GM21723 (cell line): Measurements from ENCODE around the gene PLBD2.

Source experiments
- ATAC-seq: cut with Tn5 transposase; IDR thresholded peaks from one replicate; pipeline ENCODE4 v1.9.1; 2021; ENCODE audit warnings: mild to moderate bottlenecking, moderate library complexity; ENCODE audit not compliant: unreplicated experiment

The PLBD2 gene, protein sequence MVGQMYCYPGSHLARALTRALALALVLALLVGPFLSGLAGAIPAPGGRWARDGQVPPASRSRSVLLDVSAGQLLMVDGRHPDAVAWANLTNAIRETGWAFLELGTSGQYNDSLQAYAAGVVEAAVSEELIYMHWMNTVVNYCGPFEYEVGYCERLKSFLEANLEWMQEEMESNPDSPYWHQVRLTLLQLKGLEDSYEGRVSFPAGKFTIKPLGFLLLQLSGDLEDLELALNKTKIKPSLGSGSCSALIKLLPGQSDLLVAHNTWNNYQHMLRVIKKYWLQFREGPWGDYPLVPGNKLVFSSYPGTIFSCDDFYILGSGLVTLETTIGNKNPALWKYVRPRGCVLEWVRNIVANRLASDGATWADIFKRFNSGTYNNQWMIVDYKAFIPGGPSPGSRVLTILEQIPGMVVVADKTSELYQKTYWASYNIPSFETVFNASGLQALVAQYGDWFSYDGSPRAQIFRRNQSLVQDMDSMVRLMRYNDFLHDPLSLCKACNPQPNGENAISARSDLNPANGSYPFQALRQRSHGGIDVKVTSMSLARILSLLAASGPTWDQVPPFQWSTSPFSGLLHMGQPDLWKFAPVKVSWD

DNA sequence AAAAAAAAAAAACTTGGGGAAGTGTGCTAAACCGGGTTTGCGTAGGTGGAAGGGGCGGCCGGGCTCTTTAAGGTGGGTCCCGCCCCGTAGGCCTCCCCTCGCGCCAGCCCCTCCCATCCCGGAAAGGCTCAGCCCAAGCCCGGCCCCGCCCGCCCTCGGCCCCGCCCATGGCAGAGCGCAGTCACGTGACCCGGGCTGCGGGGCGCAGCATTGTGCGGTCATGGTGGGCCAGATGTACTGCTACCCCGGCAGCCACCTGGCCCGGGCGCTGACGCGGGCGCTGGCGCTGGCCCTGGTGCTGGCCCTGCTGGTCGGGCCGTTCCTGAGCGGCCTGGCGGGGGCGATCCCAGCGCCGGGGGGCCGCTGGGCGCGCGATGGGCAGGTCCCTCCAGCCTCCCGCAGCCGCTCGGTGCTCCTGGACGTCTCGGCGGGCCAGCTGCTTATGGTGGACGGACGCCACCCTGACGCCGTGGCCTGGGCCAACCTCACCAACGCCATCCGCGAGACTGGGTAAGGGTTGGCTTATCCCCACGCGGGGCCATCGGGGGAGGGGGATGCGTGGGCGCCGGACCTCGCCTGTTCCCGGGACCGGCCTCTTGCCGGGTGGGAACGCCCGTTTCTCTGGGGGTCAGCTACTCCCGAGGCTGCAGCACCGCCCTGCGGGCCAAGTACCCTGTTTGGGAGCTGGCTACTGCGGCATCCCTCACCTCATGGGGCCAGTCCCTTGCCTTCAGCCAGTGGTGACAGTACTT, at the start of gene PLBD2:
TSS of gene PLBD2 (plus strand) at position 207 of the 752 bp plus-strand sequence. CDS start at position 221, 14 bp downstream.
- peak; percentile 93 for ATAC-seq

DNA sequence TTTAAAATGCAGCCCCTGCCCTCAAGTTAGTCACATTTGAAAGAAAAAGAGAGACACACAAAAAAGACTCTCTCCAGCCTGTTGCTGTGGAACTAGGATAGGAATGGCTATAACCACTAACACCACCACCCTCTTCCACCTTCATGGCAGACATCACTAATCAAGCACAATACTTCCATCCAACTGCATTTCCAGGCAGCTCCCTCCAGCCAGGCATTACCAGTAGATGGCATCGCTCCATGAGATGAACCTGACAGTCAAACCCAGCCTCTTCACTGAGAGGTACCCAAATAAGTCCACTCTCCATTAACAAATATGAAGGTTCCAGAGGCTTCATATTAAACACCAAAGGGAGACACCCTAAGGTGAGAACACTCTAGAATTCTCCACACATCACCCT, 47.9 kb upstream of the PLBD2 start:
- ATAC-seq, result no peak

DNA sequence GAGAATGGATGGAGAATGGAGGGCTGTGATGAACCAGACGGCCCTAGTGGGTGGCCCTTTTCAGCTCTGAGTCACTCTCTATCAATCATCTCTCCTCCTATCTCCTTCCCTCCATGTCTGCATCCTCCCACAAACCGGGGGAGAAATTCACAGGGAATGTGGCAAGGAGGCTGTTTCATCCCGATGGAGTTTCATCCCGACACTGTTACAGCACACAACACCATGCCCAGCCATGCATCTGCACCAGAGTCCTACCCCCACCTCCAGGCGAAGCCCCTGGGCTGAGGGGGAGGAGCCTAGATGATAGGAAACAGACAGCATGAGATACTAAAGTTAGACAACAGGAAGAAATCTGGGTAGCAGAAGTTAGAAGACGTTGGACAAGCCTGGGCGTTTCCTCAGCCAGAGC, 44.3 kb upstream of the PLBD2 start:
- ATAC-seq, result no peak

DNA sequence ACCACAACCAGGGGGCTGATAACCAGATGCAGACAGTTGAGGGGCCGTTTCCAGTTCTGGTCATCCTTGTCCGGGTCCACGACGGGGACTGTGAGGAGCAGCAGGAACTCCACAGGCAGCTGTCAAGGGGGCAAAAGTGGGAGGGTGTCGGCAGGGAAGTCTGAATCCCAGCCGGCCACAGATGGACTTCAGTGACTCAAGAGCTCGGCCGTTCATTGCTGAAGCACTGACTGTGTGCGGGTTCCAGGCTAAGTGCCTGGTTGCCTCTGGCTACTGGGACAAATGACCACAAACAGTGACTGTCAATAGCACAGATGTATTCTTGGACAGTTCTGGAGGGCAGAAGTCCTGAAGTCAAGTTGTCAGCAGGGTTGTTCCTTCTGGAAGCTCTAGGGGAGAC, 43.0 kb upstream of the PLBD2 start:
- no peak for ATAC-seq

DNA sequence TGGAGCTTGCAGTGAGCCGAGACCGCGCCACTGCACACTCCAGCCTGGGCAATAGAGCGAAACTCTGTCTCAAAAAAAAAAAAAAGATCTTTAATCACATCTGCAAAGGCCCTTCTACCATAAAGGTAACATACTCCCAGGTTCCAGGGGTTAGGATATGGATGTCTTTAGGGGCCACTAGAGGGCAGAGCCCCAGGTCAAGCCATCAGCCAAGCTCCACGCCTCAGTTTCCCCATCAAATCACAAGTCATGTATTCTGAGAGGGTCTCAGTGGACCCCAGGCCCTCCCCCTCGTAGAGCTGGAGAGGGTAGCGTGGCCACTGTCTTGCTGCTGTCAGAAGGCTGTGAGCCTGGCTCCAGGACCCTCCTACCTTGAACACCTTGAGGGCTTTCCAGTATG, 42.2 kb upstream of the PLBD2 start:
- ATAC-seq, result no peak

DNA sequence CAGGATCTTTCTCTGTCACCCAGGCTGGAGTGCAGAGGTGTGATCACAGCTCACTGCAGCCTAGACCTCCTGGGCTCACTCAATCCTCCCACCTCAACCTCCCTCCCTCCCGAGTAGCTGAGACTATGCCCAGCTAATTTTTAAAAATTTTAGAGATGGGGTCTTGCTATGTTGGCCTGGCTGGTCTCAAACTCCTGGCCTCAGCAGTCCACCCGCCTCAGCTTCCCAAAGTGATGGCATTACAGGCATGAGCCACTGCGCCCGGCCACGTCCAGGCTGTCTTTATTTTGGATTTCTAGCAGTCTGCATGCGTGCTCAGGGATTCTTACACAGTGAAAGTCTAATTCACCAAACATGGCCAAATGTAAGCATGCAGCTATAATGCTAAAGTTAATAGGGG, 41.3 kb upstream of the PLBD2 start:
- no peak for ATAC-seq

DNA sequence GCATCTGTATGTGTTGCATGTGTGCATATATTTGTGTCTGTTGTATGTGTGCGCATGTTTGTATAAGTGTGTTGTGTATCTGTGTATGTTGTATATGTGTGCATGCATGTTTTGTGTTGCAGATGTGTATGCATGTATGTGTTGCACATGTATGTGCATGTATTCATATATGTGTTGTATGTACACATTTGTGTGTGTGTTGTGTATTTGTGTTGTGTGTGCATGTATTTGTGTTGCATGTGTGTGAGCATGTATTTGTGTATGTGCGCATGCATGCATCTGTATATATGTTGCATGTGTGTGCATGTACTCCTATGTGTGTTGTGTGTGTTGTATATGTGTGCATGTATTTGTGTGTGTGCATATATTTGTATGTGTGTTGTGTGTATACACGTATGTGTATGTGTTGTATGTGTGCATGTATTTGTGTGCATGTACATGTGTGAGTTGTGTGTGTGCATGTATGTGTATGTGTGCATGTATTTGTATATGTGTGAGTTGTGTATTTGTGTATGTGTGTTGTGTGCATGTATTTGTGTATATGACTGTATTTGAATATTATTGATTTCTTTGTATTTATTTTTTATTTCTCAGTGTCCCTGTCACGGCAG, 40.2 kb upstream of the PLBD2 start:
- no peak for ATAC-seq

DNA sequence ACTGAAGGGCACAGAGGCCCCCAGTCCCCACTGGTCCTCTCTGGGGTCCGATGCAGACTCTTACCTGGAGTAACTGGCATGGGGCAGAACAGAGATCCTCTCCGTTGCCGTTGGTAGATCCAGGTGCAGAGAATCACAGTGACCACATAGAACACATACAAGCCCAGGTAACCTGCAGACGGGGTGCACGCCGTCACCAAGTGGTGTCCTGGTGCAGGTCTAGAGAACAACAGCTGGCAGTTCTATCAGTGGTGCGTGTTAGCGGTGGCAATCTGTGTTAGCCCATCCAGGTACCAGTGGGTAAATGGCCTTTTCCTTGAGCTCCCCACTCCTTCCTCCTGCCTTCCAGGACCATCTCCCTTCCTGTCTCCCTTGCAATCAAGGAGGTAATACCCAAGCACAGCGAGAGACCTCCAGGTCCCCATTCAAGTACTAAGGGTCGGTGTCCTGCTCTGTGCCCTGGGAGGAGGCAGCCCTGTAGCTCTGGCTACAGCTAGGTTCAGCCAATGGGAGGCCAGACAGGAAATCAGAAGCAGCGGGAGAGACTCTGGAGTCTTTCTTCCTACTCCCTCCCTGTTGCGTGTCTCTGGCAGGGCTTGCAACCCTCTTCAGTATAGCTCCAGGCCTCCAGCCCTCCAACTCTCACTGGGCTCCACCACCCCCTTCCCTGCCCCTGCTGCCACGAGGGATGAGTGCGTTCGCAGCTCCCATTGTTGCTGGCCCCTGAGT, 39.3 kb upstream of the PLBD2 start:
- no peak for ATAC-seq

DNA sequence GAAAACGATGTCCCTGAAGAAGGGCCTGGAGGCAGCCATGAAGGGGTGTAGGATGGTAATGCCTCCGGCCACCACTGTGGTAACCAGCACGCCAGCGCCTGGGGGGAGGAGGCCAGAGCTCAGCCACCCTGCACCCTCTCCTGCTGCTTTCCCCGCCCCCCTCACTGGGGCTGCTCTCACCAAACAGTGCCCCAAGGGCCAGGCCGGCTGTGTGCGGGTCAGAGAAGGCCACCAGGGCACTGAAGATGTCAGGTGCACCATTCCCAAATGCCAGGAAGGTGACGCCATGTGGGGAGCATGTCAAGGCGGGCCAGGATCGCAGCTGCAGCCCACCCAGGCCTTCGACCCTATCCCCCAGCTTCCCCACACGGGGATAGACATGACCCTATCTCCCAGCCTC, 38.0 kb upstream of the PLBD2 start:
- no peak for ATAC-seq

DNA sequence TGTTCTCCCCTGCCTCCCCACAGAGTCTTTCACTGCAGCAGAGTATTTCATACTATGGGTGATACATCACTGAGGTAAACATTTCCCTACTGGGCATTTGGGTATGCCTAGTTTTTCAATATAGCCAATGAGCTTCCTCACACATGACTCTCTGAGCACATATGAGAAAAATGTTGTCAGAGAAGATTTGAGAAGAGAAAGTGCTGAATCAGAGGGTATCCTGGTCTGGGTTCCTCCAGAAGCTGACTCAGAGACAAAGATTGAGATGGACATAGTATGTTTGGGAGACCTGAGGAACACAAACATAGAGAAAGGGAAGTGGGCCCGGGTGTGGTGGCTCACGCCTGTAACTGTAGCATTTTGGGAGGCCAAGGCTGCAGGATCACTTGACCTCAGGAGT, 36.0 kb upstream of the PLBD2 start:
- ATAC-seq, result no peak

DNA sequence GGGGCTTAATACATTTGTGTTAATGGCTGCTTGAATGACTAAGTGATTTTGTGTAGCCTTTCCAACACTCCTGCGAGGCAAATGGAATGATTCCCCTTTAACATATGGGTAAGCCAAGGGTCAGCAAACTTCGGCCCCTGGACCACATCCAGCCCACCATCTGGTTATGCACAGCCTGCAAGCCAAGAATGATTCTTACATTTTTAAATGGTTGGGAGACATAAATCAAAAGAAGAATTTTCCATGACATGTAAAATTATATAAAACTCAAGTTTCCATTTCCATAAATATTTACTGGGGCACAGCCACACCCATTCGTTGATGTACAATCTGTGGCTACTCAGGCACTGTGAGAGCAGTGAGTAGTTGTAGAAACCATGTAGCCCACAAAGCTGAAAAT, 32.5 kb upstream of the PLBD2 start:
- ATAC-seq, result no peak

DNA sequence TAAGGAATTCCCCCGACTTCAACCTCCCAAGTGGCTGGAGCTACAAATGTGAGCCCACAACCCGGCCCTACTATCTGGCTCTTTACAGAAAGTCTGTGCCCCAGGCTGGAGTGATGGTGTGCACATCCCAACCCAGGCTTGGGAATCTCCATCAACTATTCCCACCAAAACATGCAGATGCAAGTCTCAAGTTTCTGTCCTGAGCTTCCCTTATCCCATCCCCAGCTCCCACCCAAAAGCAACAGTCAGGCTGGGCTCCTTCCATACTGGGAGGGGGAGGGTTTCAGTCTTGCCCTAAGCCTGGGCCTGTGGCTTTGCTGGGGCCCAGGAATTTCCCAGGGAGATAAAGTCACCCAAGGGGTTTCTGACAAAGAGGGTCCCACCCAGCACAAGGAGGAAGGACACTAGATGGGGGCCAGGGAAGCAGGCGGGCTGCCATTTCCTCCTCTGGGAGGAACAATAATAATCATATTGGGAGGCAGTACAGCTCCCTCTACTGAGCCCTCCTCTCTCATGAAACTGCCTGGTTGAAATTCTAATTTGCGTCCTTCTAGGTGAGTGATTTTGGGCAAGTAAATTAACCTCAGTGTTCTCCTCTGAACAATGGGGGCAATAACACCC, 31.5 kb upstream of the PLBD2 start:
- no peak for ATAC-seq

DNA sequence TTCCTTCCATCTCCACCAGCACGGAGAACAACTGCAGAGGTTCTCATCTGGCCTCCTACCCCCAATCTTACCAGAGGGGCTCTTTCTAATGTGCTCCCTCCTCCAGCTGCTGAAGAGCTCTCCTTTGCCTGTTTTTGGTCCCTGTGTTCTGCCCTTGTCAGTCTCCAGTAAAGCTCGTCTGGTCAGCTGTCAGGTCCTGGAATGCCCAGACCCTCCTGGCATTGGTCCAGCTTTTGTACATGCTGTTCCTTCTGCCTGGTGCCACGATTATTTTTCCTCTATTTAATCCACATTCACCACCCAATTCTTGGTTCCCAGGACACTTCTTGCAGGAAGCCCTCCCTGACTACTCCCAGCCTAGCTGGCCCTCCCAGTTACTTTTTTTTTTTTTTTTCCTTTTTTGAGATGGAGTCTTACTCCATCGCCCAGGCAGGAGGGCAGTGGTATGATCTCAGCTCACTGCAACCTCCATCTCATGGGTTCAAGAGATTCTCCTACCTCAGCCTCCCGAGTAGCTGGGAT, 30.0 kb upstream of the PLBD2 start:
- ATAC-seq, result no peak

DNA sequence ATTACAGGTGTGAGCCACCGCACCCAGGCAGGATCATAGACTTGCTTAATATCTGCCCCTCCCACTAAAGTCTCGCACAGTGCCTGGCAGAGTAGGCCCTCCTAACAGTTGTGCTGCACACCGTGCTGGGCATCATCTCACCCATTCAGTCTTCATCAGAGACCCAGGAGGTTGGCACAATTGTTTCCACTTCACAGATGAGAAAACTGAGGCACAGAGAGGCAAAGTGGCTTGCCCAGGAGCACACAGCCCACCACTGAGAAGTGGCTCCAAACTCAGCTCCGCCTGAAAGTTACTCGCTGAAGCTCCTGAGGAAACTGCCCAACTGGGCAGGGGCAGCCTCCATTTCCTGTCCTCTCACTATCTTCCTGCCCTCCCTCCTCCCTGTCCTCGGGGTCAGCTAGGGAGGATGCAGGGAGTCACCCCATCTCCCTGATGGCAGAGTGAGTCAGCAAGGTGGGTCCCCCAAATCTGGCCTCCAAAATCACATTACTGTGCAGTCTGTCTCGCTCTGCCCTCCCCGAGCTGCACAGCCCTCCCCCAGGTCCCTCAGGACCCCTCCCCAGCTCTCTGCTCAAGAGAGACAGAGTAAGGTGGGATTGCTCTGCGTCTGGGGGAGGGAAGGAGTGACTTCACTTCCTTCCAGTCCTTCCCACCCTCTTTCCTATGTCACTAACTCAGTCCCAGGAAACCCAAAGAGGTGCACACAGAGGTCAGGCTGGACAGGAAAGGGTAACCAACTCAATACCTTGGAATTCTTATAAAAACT, 29.2 kb upstream of the PLBD2 start:
- no peak for ATAC-seq

DNA sequence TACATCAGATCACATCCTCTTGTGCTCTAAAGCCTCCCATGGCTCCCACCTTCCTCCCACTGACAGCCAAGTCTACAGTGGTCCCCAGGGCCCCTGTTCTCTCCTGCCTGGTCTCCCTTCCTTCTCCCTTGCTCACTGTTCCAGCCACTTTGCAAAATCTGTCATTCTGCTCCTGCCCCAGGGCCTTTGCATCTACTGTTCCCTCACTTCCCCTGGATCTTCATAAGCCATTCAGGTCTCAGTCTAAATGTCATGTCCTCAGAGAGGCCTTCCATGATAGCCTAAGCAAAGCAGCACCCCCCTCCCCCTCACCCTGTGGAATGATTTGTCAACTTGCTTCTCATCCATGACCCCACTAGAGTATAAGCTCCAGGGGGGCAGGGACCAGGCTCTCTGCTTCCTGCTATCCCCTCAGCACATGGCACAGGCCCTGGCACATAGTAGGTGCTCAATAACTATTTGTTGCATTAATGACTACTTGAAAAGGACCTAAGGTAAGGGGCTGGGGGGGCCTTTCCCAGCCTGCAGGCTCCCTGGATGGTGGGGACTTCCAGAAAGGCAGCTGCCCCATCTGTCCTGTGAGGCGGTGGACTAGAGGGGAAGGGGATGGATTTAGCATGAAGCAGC, 28.5 kb upstream of the PLBD2 start:
- ATAC-seq, result no peak

DNA sequence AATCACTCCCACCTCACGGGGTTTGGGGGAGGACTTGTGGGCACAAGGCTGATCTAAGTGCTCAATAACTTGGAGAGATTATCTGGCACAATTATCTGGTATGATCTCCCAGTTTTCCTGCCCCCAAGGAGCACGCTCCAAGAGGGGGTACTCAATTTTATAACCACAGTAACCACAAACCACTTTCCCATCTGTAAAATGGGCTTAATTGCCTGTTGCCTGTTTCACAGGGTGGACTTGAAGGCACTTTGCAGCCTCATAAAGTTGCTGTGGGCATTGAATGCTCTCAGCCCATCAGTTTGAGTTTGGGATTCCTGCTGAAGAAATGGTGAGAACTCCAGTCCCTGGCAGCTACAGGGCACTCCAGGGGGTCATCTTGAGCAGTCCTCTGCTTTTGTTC, 27.9 kb upstream of the PLBD2 start:
- ATAC-seq, result no peak

DNA sequence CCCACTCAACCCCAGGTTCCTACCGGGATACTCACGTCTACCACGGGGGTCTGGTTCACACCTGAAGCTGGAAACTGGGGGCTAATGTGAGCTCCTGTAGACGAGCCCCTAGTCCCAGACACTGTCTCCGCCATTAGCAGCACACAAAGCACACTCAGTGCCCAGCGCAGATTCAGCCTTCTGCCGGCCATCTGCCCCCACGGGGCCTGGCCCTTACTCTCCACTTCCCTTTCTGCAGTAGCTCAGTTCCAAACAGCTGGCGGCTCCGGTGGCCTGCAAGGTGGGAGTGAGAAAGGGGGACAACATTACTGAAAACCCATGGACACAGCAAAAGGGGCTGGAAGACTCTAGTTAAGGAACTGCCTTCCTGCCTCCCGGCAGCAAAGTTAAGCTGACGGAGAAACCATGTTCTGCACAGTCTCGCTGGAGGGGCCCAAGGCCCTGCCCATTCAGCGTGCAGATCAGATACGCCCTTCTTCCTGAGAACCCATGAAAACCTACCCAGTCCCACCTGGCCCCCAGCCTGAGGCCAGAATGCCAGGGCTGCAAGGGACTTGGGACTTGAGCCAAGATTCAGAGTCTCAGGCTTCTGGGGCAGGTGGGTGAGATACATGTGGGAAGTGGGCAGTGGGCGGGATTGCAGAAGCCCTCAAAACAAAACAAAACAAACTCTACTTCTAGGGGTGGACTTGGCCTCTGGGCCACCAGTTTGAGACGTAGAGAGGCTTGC, 25.5 kb upstream of the PLBD2 start:
- no peak for ATAC-seq

DNA sequence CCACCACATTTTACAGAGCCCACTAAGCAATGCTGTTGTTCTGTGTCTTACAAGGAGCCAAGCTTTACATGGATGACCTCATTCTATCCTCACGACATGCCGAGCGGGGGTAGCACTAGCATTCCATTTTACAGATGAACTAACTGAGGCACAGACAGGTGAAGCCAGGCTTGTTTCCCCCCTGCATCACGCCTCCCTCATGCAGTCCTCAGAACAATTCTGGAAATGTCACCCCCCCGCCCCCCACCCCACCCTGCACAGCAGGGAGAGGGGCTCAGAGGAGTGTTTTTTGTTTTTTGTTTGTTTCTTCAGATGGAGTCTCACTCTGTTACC, 25.0 kb upstream of the PLBD2 start:
- no peak for ATAC-seq
